AG08395 (cell line): ENCODE measurements around the gene TMEM184B.
"Not testable (repeated sequence)": the region's sequence is repeated elsewhere in the genome, so short reads cannot be mapped to it uniquely, and the experiment has no call there.

Experiments used
- DNase-seq: peaks from one replicate; pipeline ENCODE4 v3.0.0; 2012; ENCODE audit warnings: mixed read lengths, low spot score

TMEM184B gene

GRCh38 chr22:38181453-38182200 is 91.2 kb downstream of the TMEM184B start, which contains the start of gene PLA2G6:
Gene PLA2G6, minus strand, starts transcription at chr22:38181830. Its CDS starts 12,404 bp downstream, at chr22:38169426.
- DNase-seq: peak; percentile 99

GRCh38 chr22:38180841-38181452 is 91.9 kb downstream of the TMEM184B start:
- DNase-seq: no peak

GRCh38 chr22:38178605-38178937 is 94.2 kb downstream of the TMEM184B start:
- not testable (repeated sequence) for DNase-seq

GRCh38 chr22:38177926-38178604 is 94.7 kb downstream of the TMEM184B start:
- peak; percentile 85 for DNase-seq

- DNase-seq: not testable (repeated sequence)
These were observed 95.3 kb downstream of the TMEM184B start for GRCh38 chr22:38177571-38177925.

GRCh38 chr22:38177044-38177443 is 95.8 kb downstream of the TMEM184B start:
- DNase-seq: no peak

- peak; percentile 86 for DNase-seq
These were observed 96.6 kb downstream of the TMEM184B start for GRCh38 chr22:38176170-38176741.

GRCh38 chr22:38175206-38176118 is 97.3 kb downstream of the TMEM184B start:
- no peak for DNase-seq

GRCh38 chr22:38174626-38175025 is 98.2 kb downstream of the TMEM184B start:
- no peak for DNase-seq

- no peak for DNase-seq
These were observed 99.2 kb downstream of the TMEM184B start for GRCh38 chr22:38173641-38173906.

- DNase-seq: no peak
These were observed 99.8 kb downstream of the TMEM184B start for GRCh38 chr22:38172832-38173640.

GRCh38 chr22:38171927-38172831 is 100.6 kb downstream of the TMEM184B start:
- no peak for DNase-seq

- DNase-seq: no peak
These were observed 102.3 kb downstream of the TMEM184B start for GRCh38 chr22:38170469-38170868.
